MM.1S (cell line): ENCODE results near the gene UBL4B.

ENCODE experiments used
- DNase-seq: peaks from one replicate; pipeline ENCODE4 v3.0.0-alpha.2; 2015
- H2AFZ ChIP-seq: fragments of 300-600 bp; sonication (generic); 2 replicates; pipeline ENCODE4 v1.6.0; 2016; ENCODE audit warnings: antibody characterized with exemption, low read length
- H3F3A ChIP-seq: fragments of 300-600 bp; sonication (generic); 2 replicates; pipeline ENCODE4 v1.6.1; 2016; ENCODE audit warnings: mild to moderate bottlenecking, antibody characterized with exemption, low read length, moderate library complexity, mixed read lengths; ENCODE audit not compliant: insufficient read depth
- H3K27ac ChIP-seq: fragments of 300-600 bp; sonication (generic); 2 replicates; pipeline ENCODE4 v1.5.1; 2016; ENCODE audit warnings: mild to moderate bottlenecking, low read length
- H3K27me3 ChIP-seq: fragments of 300-600 bp; sonication (generic); replicated peaks from 2 replicates; pipeline ENCODE4 v1.6.0; 2016; ENCODE audit warnings: low read length; ENCODE audit not compliant: insufficient read depth
- H3K36me3 ChIP-seq: fragments of 300-600 bp; sonication (generic); replicated peaks from 2 replicates; pipeline ENCODE4 v1.6.1; 2016; ENCODE audit warnings: mild to moderate bottlenecking, low read length, mixed read lengths; ENCODE audit not compliant: insufficient read depth
- H3K4me1 ChIP-seq: fragments of 300-600 bp; sonication (generic); 2 replicates; pipeline ENCODE4 v1.6.1; 2016; ENCODE audit warnings: low read length, mixed read lengths
- H3K4me2 ChIP-seq: fragments of 300-600 bp; sonication (generic); 2 replicates; pipeline ENCODE4 v1.6.0; 2016; ENCODE audit warnings: low read depth, low read length
- H3K4me3 ChIP-seq: fragments of 300-600 bp; sonication (generic); 2 replicates; pipeline ENCODE4 v1.5.1; 2016; ENCODE audit warnings: low read length, mixed read lengths
- H3K79me2 ChIP-seq: fragments of 300-600 bp; sonication (generic); 2 replicates; pipeline ENCODE4 v1.6.1; 2016; ENCODE audit warnings: mixed run types, low read length, mixed read lengths
- H3K9ac ChIP-seq: fragments of 300-600 bp; sonication (generic); 2 replicates; pipeline ENCODE4 v1.6.1; 2016; ENCODE audit warnings: low read length, mixed read lengths
- H3K9me2 ChIP-seq: fragments of 300-600 bp; sonication (generic); replicated peaks from 2 replicates; pipeline ENCODE4 v1.6.1; 2016; ENCODE audit warnings: mild to moderate bottlenecking, low read length, mixed read lengths; ENCODE audit not compliant: insufficient read depth
- H3K9me3 ChIP-seq: fragments of 300-600 bp; sonication (generic); replicated peaks from 2 replicates; pipeline ENCODE4 v1.6.1; 2016; ENCODE audit warnings: mild to moderate bottlenecking, low read length, mixed read lengths; ENCODE audit not compliant: insufficient read depth
- H4K20me1 ChIP-seq: fragments of 300-600 bp; sonication (generic); 2 replicates; pipeline ENCODE4 v1.6.1; 2016; ENCODE audit warnings: mild to moderate bottlenecking, low read length, moderate library complexity, mixed read lengths; ENCODE audit not compliant: insufficient read depth
- EZH2 ChIP-seq: fragments of 300-600 bp; sonication (generic); optimal IDR thresholded peaks from 2 replicates; pipeline ENCODE3; 2017; ENCODE audit warnings: low read depth, mild to moderate bottlenecking, antibody characterized with exemption, low read length, mixed read lengths
- EZH2phosphoT487 ChIP-seq: fragments of 300-600 bp; sonication (generic); IDR thresholded peaks from 2 replicates; pipeline ENCODE4 v1.6.1; 2018; ENCODE audit warnings: antibody characterized with exemption, low read length
- TF ChIP-seq, protein P1 (sequence below): fragments of 300-600 bp; sonication (generic); IDR thresholded peaks from 2 replicates; pipeline ENCODE4 v1.5.1; 2016; ENCODE audit warnings: antibody characterized with exemption, low read length, mixed read lengths

The UBL4B gene, protein sequence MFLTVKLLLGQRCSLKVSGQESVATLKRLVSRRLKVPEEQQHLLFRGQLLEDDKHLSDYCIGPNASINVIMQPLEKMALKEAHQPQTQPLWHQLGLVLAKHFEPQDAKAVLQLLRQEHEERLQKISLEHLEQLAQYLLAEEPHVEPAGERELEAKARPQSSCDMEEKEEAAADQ

DNA sequence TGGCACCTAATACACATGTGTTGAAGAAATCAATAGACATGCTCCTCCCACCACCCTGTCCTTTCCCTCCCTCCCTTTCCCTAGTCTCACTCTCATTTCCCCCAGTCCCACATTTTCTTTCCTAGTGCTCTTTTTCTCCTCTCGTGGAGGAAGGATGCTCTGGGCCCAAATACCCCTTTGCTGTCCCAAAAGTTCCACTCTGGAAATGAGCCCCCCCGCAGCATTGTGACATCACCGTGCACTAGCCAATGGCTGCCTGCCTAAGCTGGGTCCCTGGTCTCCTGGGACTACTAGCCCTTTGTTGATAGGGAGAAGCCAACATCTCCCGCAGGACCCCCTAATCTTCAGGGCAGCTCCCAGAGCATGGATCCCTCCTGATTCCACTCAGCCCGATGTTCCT lies at the start of gene UBL4B:
Gene UBL4B, plus strand, starts transcription at position 301 of the 400 bp plus-strand sequence. Its CDS starts 92 bp downstream, at position 393.
- Histone ChIP-seq H3K27me3 (no peaks in the 10 kb centered on the region), H4K20me1 (no peaks in the 10 kb centered on the region), H3K9ac (no peak within 1 kb of the TSS), H3F3A (no peaks in the 10 kb centered on the region), H3K9me3 (no peaks in the 10 kb centered on the region), H3K4me1 (no peaks in the 10 kb centered on the region), H3K4me3 (no peak within 1 kb of the TSS), H3K4me2 (no peak within 1 kb of the TSS), H3K27ac (no peak within 1 kb of the TSS), H3K79me2 (no peaks in the 10 kb centered on the region), H2AFZ (no peak within 1 kb of the TSS), H3K9me2 (no peaks in the 10 kb centered on the region), H3K36me3 (no peaks in the 10 kb centered on the region)
- DNase-seq, result no peak
- TF ChIP-seq EZH2 (no peak), EZH2phosphoT487 (no peak)
- TF ChIP-seq, protein P1, sequence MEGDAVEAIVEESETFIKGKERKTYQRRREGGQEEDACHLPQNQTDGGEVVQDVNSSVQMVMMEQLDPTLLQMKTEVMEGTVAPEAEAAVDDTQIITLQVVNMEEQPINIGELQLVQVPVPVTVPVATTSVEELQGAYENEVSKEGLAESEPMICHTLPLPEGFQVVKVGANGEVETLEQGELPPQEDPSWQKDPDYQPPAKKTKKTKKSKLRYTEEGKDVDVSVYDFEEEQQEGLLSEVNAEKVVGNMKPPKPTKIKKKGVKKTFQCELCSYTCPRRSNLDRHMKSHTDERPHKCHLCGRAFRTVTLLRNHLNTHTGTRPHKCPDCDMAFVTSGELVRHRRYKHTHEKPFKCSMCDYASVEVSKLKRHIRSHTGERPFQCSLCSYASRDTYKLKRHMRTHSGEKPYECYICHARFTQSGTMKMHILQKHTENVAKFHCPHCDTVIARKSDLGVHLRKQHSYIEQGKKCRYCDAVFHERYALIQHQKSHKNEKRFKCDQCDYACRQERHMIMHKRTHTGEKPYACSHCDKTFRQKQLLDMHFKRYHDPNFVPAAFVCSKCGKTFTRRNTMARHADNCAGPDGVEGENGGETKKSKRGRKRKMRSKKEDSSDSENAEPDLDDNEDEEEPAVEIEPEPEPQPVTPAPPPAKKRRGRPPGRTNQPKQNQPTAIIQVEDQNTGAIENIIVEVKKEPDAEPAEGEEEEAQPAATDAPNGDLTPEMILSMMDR, result no peak

DNA sequence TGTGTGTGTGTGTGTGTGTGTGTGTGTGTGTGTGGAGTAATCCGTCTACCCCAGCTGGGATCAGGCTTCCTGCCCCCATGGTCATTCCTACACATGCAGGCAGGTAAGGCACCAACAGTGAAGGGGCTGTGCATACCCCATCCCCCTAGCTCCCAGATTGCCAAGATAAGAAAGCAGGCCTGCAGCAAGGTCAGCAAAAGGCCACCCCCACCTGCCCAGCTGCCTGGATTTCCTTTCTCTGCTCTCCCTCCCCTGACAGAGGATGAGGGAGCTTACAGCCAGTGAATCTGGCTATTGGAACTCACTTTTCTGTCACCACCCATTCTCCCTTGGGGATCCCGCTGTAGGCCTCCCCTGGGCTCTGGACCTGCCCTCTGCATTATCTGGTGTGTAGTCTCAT lies 49.6 kb upstream of the UBL4B start:
- Histone ChIP-seq H3F3A (no peaks in the 10 kb centered on the region), H3K27me3 (no peaks in the 10 kb centered on the region), H3K79me2 (no peaks in the 10 kb centered on the region), H2AFZ (no peak overlapping the region), H3K9me3 (no peaks in the 10 kb centered on the region), H3K27ac (no peak overlapping the region), H4K20me1 (no peaks in the 10 kb centered on the region), H3K4me2 (no peak overlapping the region), H3K9me2 (no peaks in the 10 kb centered on the region), H3K36me3 (no peaks in the 10 kb centered on the region), H3K4me1 (no peaks in the 10 kb centered on the region), H3K9ac (no peak overlapping the region), H3K4me3 (no peak overlapping the region)
- no peak for DNase-seq
- TF ChIP-seq, protein P1, result no peak
- TF ChIP-seq EZH2phosphoT487, result no peak
- TF ChIP-seq EZH2, result no peak

DNA sequence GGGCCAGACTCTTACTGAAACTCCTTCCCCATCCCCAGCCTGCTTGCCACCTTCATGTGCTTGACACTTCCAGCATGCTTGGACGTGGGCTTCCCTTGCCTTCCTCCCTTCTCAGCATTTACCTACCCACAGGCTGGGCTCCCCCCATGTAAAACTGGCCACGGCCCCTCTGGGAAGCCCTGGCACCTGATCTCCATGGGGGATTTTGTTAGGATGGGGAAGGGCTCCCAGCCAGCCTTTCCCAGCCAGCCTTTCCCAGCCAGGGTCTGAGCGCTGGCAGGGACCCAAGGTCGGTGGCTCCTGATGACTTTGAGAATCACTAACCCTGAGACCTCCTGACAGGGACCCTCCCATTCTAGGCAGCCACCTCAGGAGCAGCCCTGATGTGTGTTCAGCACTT lies 48.5 kb upstream of the UBL4B start:
- no peaks in the 10 kb centered on the region for H3K4me1 ChIP-seq
- H3K27ac ChIP-seq, result no peak overlapping the region
- H4K20me1 ChIP-seq, result no peaks in the 10 kb centered on the region
- no peak overlapping the region for H3K9ac ChIP-seq
- no peak overlapping the region for H3K4me3 ChIP-seq
- H3K36me3 ChIP-seq, result no peaks in the 10 kb centered on the region
- H3K9me2 ChIP-seq, result no peaks in the 10 kb centered on the region
- no peak overlapping the region for H2AFZ ChIP-seq
- DNase-seq, result no peak
- no peak overlapping the region for H3K4me2 ChIP-seq
- H3K9me3 ChIP-seq, result no peaks in the 10 kb centered on the region
- no peaks in the 10 kb centered on the region for H3K27me3 ChIP-seq
- no peak for TF ChIP-seq EZH2
- TF ChIP-seq, protein P1, result no peak
- TF ChIP-seq EZH2phosphoT487, result no peak
- H3F3A ChIP-seq, result no peaks in the 10 kb centered on the region
- no peaks in the 10 kb centered on the region for H3K79me2 ChIP-seq
